Testis (tissue), 3 donors: ENCODE results near the gene CNTRL. TPM values are rescaled to one million over a fixed set of nuclear protein-coding genes. Genes with fewer than 3 reads are reported as not detected.

Experiments
- DNase-seq: peaks from one replicate; pipeline ENCODE4 v3.0.0-alpha.2; 2019
- H3K27ac ChIP-seq, 2 donors: fragments of 200-600 bp; sonication (generic); one replicate each; pipeline ENCODE4 v1.5.1; 2019
- H3K27me3 ChIP-seq: fragments of 200-600 bp; sonication (generic); one replicate; pipeline ENCODE4 v1.5.1; 2019
- H3K36me3 ChIP-seq: fragments of 200-600 bp; sonication (generic); one replicate; pipeline ENCODE4 v1.5.1; 2017; ENCODE audit warnings: low read depth; ENCODE audit errors: missing control alignments
- H3K4me1 ChIP-seq: fragments of 200-600 bp; sonication (generic); one replicate; pipeline ENCODE4 v1.5.1; 2019
- H3K4me3 ChIP-seq, 2 donors: fragments of 200-600 bp; sonication (generic); one replicate each; pipeline ENCODE4 v1.5.1; 2017 to 2019
- H3K9me3 ChIP-seq: fragments of 200-600 bp; sonication (generic); one replicate; pipeline ENCODE4 v1.5.1; 2017
- POLR2A ChIP-seq: fragments of 450-650 bp; IDR thresholded peaks from one replicate; pipeline ENCODE4 v1.6.1; 2017; ENCODE audit warnings: antibody characterized with exemption, mild to moderate bottlenecking, moderate library complexity
- WGBS, 2 donors: methylation state at CpG; one replicate each; pipeline ENCODE4 v1.1.5; 2018; 5-methylcytosine and 5-hydroxymethylcytosine counted together
- intact Hi-C: fragments of 100-400 bp; cut with DNase I; formaldehyde crosslinking; loops from one replicate; pipeline ENCODE4 v1.15.1; 2023; ENCODE audit warnings: low total_unique reads
- polyA plus RNA-seq: library from polyadenylated mRNA; stranded (reverse); fragments of 350-450 nt; fragmentation: Illumina TruSeq; extraction: RNeasy Lipid Tissue Mini Kit (QIAGEN cat#74804); gene quantifications from one replicate; pipeline ENCODE4 v1.2.3, GENCODE V29; 2014; ENCODE audit warnings: low read depth, low replicate concordance; ENCODE audit not compliant: insufficient read depth
- total RNA-seq, 2 donors: library from RNA; depleted of rRNA; stranded (reverse); fragments of >200 nt; gene quantifications; one replicate each; pipeline ENCODE4 v1.2.3, GENCODE V29; 2016
- TF ChIP-seq, protein P1 (sequence below), 3 experiments: fragments of 450-650 bp in 2 of 3; fragments of 200-600 bp in 1 of 3; sonication (generic) in 1 of 3; IDR thresholded peaks; one replicate each; pipeline ENCODE4 v1.5.1; 2016 to 2019; ENCODE audit warnings: antibody characterized with exemption in 3 of 3, mild to moderate bottlenecking in 2 of 3, moderate library complexity in 1 of 3

The CNTRL gene
- total and polyA plus RNA-seq, 3 donors from 2014 or later = 42.4 to 94.7 (median 57.7) TPM

- no peak for DNase-seq
- TF ChIP-seq, protein P1, sequence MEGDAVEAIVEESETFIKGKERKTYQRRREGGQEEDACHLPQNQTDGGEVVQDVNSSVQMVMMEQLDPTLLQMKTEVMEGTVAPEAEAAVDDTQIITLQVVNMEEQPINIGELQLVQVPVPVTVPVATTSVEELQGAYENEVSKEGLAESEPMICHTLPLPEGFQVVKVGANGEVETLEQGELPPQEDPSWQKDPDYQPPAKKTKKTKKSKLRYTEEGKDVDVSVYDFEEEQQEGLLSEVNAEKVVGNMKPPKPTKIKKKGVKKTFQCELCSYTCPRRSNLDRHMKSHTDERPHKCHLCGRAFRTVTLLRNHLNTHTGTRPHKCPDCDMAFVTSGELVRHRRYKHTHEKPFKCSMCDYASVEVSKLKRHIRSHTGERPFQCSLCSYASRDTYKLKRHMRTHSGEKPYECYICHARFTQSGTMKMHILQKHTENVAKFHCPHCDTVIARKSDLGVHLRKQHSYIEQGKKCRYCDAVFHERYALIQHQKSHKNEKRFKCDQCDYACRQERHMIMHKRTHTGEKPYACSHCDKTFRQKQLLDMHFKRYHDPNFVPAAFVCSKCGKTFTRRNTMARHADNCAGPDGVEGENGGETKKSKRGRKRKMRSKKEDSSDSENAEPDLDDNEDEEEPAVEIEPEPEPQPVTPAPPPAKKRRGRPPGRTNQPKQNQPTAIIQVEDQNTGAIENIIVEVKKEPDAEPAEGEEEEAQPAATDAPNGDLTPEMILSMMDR (IDR thresholded peaks at IDR 0.05) = no peak
- Histone ChIP-seq H3K27me3 (no peaks in the 10 kb centered on the region), H3K9me3 (no peaks in the 10 kb centered on the region), H3K27ac (no peak overlapping the region), H3K36me3 (no peaks in the 10 kb centered on the region), H3K4me3 (no peak overlapping the region), H3K4me1 (no peaks in the 10 kb centered on the region)
- WGBS, 2 donors = 93% methylated on average over 6 of the region's 6 CpGs
- intact Hi-C loops = no loop called here
These were observed 80.0 kb downstream of the CNTRL start for GRCh38 chr9:121154782-121155181.

DNA sequence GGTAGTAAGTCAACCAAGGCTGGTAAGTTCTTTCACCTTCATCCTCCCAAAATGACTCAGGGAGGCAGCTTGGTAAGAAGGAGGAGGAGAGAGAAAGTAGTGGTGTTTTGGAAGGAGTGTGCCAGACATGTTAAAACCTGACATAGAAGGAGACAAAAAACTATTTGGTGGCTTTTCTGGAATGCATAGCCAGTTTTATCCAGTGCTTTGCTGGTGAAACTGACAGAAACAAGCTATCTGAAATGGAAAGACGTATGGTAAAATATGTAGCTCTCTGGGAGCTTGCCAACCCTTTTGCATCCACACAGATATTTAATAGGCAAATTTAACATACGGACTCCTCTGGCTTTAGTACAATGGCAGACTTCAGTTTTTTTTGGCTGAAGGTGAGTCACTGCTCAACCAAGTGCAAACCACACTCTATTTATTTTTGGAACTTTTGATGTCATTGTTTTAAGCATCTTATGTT lies 81.5 kb downstream of the CNTRL start:
- no peaks in the 10 kb centered on the region for H3K27me3 ChIP-seq
- DNase-seq = no peak
- H3K36me3 ChIP-seq = no peaks in the 10 kb centered on the region
- TF ChIP-seq, protein P1 (IDR thresholded peaks at IDR 0.05) = no peak
- no peak for TF ChIP-seq POLR2A
- no peak overlapping the region for H3K27ac ChIP-seq
- no peaks in the 10 kb centered on the region for H3K4me1 ChIP-seq
- H3K4me3 ChIP-seq = no peak overlapping the region
- H3K9me3 ChIP-seq = no peaks in the 10 kb centered on the region
- intact Hi-C loops = no loop called here
- 64 to 86% methylated on average over 2 of the region's 2 CpGs for whole genome bisulfite sequencing, 2 donors

GRCh38 chr9:121157939-121158338 lies 83.2 kb downstream of the CNTRL start:
- Histone ChIP-seq H3K27ac (no peak overlapping the region), H3K36me3 (no peaks in the 10 kb centered on the region), H3K4me1 (no peaks in the 10 kb centered on the region), H3K4me3 (no peak overlapping the region), H3K27me3 (no peaks in the 10 kb centered on the region), H3K9me3 (no peaks in the 10 kb centered on the region)
- TF ChIP-seq, protein P1 (IDR thresholded peaks at IDR 0.05) = no peak
- no peak for TF ChIP-seq POLR2A
- WGBS, 2 donors = 80 to 97% methylated on average over 4 of the region's 4 CpGs
- intact Hi-C loops = no loop called here
- no peak for DNase-seq

GRCh38 chr9:121160025-121160424 lies 85.3 kb downstream of the CNTRL start:
- H3K27me3 ChIP-seq = no peaks in the 10 kb centered on the region
- no peak for DNase-seq
- H3K4me1 ChIP-seq = no peaks in the 10 kb centered on the region
- H3K9me3 ChIP-seq = no peaks in the 10 kb centered on the region
- H3K27ac ChIP-seq = no peak overlapping the region
- 55 to 56% methylated on average over 1 of the region's 1 CpG for WGBS, 2 donors
- no peak for TF ChIP-seq POLR2A
- TF ChIP-seq, protein P1 (IDR thresholded peaks at IDR 0.05) = no peak
- intact Hi-C loops = no loop called here
- no peak overlapping the region for H3K4me3 ChIP-seq
- H3K36me3 ChIP-seq = no peaks in the 10 kb centered on the region

GRCh38 chr9:121168052-121168451 lies 93.3 kb downstream of the CNTRL start:
- Histone ChIP-seq H3K36me3 (no peaks in the 10 kb centered on the region), H3K9me3 (no peaks in the 10 kb centered on the region), H3K27me3 (no peaks in the 10 kb centered on the region), H3K4me3 (no peak overlapping the region), H3K27ac (no peak overlapping the region), H3K4me1 (no peaks in the 10 kb centered on the region)
- no peak for DNase-seq
- TF ChIP-seq, protein P1 (IDR thresholded peaks at IDR 0.05) = no peak
- no peak for TF ChIP-seq POLR2A
- intact Hi-C loops = no loop called here
- WGBS, 2 donors = 90 to 96% methylated on average over 2 of the region's 2 CpGs
